CD4-positive, alpha-beta T cell treated with Interleukin-1 beta for 1 hour (primary cell): Measurements from ENCODE around the gene ZBED4.

ENCODE experiments used
- DNase-seq, 2 donors: peaks; one replicate each; pipeline ENCODE4 v3.0.0-alpha.2; 2020 to 2022

The ZBED4 gene

GRCh38 chr22:49883294-49883640 lies 29.6 kb downstream of the ZBED4 start:
- no peak for DNase-seq

- no peak for DNase-seq
Measured at GRCh38 chr22:49884075-49884474, 30.4 kb downstream of the ZBED4 start.

GRCh38 chr22:49884503-49885260 lies 31.0 kb downstream of the ZBED4 start:
- DNase-seq, result no peak

- DNase-seq, result no peak
Measured at GRCh38 chr22:49885281-49885680, 31.6 kb downstream of the ZBED4 start.

GRCh38 chr22:49885881-49886280 lies 32.2 kb downstream of the ZBED4 start:
- DNase-seq, result no peak

GRCh38 chr22:49886346-49887063 lies 32.9 kb downstream of the ZBED4 start:
- no peak for DNase-seq

DNA sequence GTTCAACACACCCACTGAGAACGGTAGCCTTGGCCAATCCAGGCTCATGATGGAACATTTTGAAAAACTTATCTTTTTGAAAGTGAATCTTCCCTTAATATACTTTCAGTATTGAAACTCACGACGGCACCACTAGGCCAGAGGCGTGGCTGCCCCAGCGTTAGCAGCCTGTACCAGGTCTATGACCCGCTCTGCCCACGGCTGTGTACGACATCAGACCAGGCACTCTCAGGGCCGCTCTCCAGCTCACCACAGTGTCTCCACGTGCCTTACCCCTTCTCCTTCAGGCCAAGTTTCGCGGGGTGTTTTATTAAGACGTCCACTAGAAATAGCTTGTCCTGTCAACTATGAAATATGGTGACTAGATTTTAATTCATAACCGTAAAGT lies 33.4 kb downstream of the ZBED4 start:
- DNase-seq, result no peak

- DNase-seq, result no peak
Measured at GRCh38 chr22:49887702-49888101, 34.1 kb downstream of the ZBED4 start.

- DNase-seq, result no peak
Measured at GRCh38 chr22:49889071-49889470, 35.4 kb downstream of the ZBED4 start.

GRCh38 chr22:49892226-49892899 lies 38.7 kb downstream of the ZBED4 start:
- no peak for DNase-seq

DNA sequence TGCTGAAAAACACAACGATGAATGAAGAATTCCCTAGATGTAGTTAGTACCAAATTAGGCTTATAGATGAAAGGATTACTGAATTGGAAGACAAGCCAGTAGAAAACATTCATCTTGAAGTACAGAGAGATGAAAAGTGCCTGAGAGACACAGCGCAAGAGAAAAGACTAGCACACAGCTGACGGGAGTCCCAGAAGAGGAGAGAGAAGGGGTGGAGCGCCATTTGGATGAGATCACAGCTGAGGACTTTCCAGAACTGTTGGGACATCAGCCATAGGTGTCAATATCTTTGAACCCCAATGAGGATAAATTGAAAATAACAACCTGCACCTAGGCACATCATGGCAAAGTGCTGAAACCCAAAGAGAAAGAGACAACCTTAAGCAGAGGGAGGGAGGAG lies 39.4 kb downstream of the ZBED4 start:
- no peak for DNase-seq

DNA sequence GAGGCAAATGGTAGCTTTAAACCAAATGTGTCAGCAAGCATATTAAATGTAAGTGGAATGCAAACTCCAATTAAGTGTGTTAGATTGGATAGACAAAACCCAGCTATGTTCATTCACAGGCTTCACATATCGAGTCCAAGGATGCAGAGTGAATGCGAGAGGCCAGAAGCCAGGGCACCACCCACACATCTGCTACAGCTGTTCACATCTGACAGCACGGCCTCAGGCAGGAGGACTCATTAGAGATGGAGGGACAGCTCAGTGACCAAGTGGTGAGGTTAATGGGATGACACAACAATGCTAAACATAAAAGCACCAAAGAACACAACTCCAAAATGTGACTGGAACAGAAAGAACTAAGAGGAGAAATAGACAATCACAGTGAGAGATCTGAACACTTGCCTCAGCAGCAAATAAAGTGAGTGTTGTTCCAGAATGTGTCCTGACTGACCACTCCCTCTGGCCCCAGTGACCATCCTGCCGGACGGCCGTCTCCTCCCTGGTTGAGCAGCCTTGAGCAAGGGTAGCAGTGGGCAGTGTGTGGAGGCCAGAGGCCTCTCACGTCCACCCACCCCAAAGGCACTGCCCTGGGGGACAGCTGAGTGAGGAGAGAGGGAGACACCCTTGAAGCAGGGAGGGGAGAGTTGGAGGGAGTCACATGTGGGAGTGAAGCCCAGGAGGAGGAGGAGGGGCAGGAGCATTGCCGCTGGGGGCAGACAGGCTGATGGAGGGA lies 40.8 kb downstream of the ZBED4 start:
- DNase-seq, result no peak

DNA sequence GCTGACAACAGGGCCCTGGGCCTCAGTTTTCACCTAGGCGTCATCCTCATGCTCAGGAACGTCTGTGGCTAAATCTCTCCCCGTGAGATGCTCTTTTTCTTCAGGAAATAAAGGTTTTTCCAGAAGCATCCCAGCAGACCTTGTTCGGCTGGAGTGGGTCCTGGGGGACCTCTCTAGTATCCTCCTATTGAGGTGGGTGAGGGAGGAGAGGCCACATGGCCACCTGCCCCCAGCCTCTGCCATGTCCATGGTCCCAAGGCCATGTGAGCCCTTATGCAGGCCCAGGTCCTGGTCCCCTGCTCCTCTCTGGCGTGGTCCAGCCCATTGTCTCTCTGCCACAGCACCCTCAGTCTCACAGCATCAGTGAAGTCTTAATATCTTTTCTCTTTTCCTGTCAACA lies 42.6 kb downstream of the ZBED4 start:
- no peak for DNase-seq

- DNase-seq, result no peak
Measured at GRCh38 chr22:49897015-49897684, 43.5 kb downstream of the ZBED4 start.

GRCh38 chr22:49899530-49899929 lies 45.9 kb downstream of the ZBED4 start:
- no peak for DNase-seq

GRCh38 chr22:49900441-49901230 lies 47.0 kb downstream of the ZBED4 start:
- DNase-seq, result no peak

GRCh38 chr22:49901457-49901856 lies 47.8 kb downstream of the ZBED4 start:
- DNase-seq, result no peak

GRCh38 chr22:49903322-49904039 lies 49.8 kb downstream of the ZBED4 start:
- DNase-seq, result no peak

DNA sequence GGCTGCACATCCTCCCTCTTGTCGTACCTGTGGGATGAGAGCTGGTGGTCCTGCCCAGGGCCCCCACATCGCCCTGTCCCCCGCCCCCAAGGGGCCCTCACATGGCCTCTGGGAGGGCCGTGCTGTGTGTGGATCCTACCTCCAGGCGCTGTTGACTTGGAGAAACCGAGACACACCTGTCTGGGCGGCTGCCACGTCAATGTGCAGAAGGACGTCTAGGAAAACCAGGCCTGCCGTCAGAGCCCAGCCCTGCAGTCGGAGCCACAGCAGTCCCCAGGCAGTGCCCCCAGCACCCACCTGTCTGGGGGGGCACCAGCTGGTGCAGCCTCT lies 50.4 kb downstream of the ZBED4 start:
- DNase-seq, result no peak

- DNase-seq, result no peak
Measured at GRCh38 chr22:49905465-49905864, 51.8 kb downstream of the ZBED4 start.

GRCh38 chr22:49906071-49906798 lies 52.6 kb downstream of the ZBED4 start:
- DNase-seq, result no peak
